ENCODE results near the gene FYN.

DNA sequence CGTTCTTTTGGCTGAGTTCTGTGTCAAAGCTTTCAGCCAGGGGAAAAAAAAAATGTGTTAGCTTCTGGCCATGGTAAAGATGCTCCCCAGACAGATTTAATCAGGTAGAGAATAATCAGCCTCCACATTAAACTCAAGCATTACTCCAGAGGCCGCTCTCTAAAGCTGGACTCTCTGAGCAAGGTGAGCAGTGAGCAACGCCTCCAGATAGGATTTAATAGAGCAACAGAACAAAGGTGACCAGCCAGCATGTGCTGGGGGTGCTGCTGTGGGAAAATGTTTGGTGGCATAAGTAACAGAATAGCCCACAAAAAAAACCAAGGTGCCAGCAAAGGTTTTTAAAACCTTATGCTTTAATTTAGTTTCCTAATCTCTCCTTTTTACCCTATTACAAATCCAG is 164.1 kb downstream of the FYN start:
- TF ChIP-seq TEAD4 (IDR thresholded peaks at IDR 0.05), result no peak
- TF ChIP-seq NFIC (IDR thresholded peaks at IDR 0.05), result no peak
- TF ChIP-seq EGR1 (IDR thresholded peaks at IDR 0.05), result no peak
- no peak for TF ChIP-seq REST (IDR thresholded peaks at IDR 0.05; ENCODE audit: low read depth)
- TF ChIP-seq CREB1 (IDR thresholded peaks at IDR 0.05; ENCODE audit: low read depth), result no peak

Measured in Ishikawa (cell line).